HG03354 (cell line): ENCODE results near the gene ARL15.

Source experiments
- ATAC-seq: cut with Tn5 transposase; IDR thresholded peaks from one replicate; pipeline ENCODE4 v1.9.1; 2021; ENCODE audit warnings: mild to moderate bottlenecking; ENCODE audit not compliant: unreplicated experiment, poor library complexity, severe bottlenecking

ARL15 gene

GRCh38 chr5:54291498-54291897 is 18.9 kb downstream of the ARL15 start:
- ATAC-seq, result no peak

GRCh38 chr5:54289769-54290168 is 20.6 kb downstream of the ARL15 start:
- ATAC-seq, result no peak

- no peak for ATAC-seq
Observed at GRCh38 chr5:54288568-54289217, 21.7 kb downstream of the ARL15 start.

GRCh38 chr5:54285686-54286085 is 24.7 kb downstream of the ARL15 start:
- ATAC-seq, result no peak

- no peak for ATAC-seq
Observed at GRCh38 chr5:54284586-54284985, 25.8 kb downstream of the ARL15 start.

- no peak for ATAC-seq
Observed at GRCh38 chr5:54282876-54283275, 27.5 kb downstream of the ARL15 start.

- ATAC-seq, result no peak
Observed at GRCh38 chr5:54281960-54282692, 28.2 kb downstream of the ARL15 start.

GRCh38 chr5:54279960-54280359 is 30.4 kb downstream of the ARL15 start:
- no peak for ATAC-seq

GRCh38 chr5:54278979-54279717 is 31.2 kb downstream of the ARL15 start:
- ATAC-seq, result no peak

GRCh38 chr5:54278036-54278830 is 32.1 kb downstream of the ARL15 start:
- no peak for ATAC-seq

- ATAC-seq, result no peak
Observed at GRCh38 chr5:54276048-54276447, 34.3 kb downstream of the ARL15 start.

GRCh38 chr5:54275361-54275760 is 35.0 kb downstream of the ARL15 start:
- no peak for ATAC-seq

- no peak for ATAC-seq
Observed at GRCh38 chr5:54274944-54275343, 35.4 kb downstream of the ARL15 start.

- ATAC-seq, result no peak
Observed at GRCh38 chr5:54273715-54274114, 36.7 kb downstream of the ARL15 start.

- ATAC-seq, result no peak
Observed at GRCh38 chr5:54272746-54273145, 37.6 kb downstream of the ARL15 start.

- ATAC-seq, result no peak
Observed at GRCh38 chr5:54270326-54270725, 40.0 kb downstream of the ARL15 start.

GRCh38 chr5:54264574-54264973 is 45.8 kb downstream of the ARL15 start:
- ATAC-seq, result no peak

- ATAC-seq, result no peak
Observed at GRCh38 chr5:54263447-54263846, 46.9 kb downstream of the ARL15 start.

GRCh38 chr5:54261596-54261995 is 48.8 kb downstream of the ARL15 start:
- ATAC-seq, result no peak

- no peak for ATAC-seq
Observed at GRCh38 chr5:54259981-54260380, 50.4 kb downstream of the ARL15 start.
